Measurements from ENCODE around the gene SPTAN1. TPM values are rescaled to one million over a fixed set of nuclear protein-coding genes. Genes with fewer than 3 reads are reported as not detected.
A peak's percentile ranks its signal among the peaks of the same experiment; 100 is the strongest.

The SPTAN1 gene
- total RNA-seq, 1 donor from 2014 or later = 237 TPM

DNA sequence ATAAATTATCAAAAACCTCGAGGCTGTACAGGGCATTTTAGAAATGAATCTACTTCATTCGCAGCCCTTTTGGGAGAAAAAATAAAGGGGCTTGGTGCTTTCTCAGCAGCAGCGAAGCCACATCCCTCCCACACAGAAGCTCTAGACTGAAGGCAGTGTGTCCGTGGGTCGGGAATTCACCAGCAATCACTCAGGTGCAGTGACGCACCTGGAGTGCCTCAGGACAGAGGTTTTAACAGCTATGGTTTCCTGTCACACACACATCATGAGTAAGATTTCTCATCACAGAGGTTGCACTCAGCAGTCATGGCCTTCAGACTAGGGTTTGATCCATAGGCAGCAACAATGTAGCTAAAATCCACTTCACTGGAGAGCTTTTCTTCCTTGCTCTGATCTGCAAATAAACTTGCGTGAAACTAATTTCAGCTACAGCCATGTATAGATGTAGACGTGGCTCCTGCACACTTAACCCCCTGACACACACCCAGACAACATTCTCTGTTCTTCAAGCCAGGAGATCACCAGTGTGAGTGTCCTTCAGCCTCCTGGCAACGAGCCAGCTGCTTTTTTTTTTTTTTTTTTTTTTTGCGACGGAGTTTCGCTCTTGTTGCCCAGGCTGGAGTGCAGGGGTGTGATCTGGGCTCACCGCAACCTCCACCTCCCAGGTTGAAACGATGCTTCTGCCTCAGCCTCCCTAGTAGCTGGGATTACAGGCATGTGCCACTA is 69.5 kb downstream of the SPTAN1 start:
- Mint-ChIP-seq H3K27ac (no peak overlapping the region), H3K4me1 (no peaks in the 10 kb centered on the region), H3K27me3 (no peaks in the 10 kb centered on the region), H3K36me3 (ENCODE audit: low read depth) (peaks cover 83% of the 10 kb centered on the region), H3K4me3 (no peak overlapping the region), H3K9me3 (no peaks in the 10 kb centered on the region)
- ChIA-PET POLR2A (interaction anchor here (0.6 kb wide), 1 partner anchor 62 kb away, joined by 6 read pairs; no protein-coding TSS in a partner anchor), CTCF (no interaction called here)
- TF ChIP-seq, protein P1, sequence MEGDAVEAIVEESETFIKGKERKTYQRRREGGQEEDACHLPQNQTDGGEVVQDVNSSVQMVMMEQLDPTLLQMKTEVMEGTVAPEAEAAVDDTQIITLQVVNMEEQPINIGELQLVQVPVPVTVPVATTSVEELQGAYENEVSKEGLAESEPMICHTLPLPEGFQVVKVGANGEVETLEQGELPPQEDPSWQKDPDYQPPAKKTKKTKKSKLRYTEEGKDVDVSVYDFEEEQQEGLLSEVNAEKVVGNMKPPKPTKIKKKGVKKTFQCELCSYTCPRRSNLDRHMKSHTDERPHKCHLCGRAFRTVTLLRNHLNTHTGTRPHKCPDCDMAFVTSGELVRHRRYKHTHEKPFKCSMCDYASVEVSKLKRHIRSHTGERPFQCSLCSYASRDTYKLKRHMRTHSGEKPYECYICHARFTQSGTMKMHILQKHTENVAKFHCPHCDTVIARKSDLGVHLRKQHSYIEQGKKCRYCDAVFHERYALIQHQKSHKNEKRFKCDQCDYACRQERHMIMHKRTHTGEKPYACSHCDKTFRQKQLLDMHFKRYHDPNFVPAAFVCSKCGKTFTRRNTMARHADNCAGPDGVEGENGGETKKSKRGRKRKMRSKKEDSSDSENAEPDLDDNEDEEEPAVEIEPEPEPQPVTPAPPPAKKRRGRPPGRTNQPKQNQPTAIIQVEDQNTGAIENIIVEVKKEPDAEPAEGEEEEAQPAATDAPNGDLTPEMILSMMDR (IDR thresholded peaks at IDR 0.05) = no peak
- ATAC-seq (ENCODE audit: low read depth) = no peak
- intact Hi-C loops (cut with micrococcal nuclease) = no loop called here
- no peak for DNase-seq

GRCh38 chr9:128624566-128624965 is 72.2 kb downstream of the SPTAN1 start:
- CTCF ChIA-PET = interaction anchor here (0.9 kb wide), 1 partner anchor 9 kb away, joined by 3 read pairs; no protein-coding TSS in a partner anchor
- intact Hi-C loops (cut with micrococcal nuclease) = no loop called here
- no peaks in the 10 kb centered on the region for H3K27me3 Mint-ChIP-seq
- ATAC-seq (ENCODE audit: low read depth) = no peak
- DNase-seq = no peak
- POLR2A ChIA-PET = interaction anchor here (0.5 kb wide), 1 partner anchor 303 kb away, joined by 3 read pairs; no protein-coding TSS in a partner anchor
- no peak overlapping the region for H3K27ac Mint-ChIP-seq
- H3K4me3 Mint-ChIP-seq = no peak overlapping the region
- peaks cover 83% of the 10 kb centered on the region for H3K36me3 Mint-ChIP-seq (ENCODE audit: low read depth)
- H3K4me1 Mint-ChIP-seq = no peaks in the 10 kb centered on the region
- TF ChIP-seq, protein P1 (IDR thresholded peaks at IDR 0.05) = no peak
- H3K9me3 Mint-ChIP-seq = no peaks in the 10 kb centered on the region

DNA sequence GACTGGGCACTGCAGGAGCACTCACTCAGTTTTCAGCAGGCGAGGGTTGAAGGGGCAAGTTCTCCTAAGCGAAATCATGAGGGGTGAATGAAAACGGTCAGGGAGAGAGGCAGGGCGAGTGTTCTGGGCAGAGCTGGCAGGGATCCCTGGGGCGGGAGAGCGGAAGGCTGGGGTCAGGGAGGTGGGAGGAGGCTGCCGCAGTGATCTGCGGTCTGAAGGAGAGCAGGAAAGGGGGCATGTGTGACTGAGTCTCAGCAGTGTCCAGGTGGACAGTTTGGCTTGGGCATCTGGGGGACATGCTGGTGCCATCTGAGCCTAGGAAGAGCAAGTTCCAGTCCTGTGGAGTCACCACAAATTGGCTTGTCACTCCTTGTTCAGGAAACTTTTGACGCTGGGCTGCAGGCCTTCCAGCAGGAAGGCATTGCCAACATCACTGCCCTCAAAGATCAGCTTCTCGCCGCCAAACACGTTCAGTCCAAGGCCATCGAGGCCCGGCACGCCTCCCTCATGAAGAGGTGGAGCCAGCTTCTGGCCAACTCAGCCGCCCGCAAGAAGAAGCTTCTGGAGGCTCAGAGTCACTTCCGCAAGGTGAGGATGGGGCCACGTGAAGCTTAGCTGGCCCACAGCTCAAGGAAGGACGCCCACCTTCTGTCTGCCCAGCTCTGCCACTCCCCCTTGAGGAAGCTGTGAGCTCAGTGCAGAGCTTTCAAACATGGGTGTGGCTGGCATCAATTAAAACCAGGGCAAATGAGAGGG is 73.2 kb downstream of the SPTAN1 start:
- no peak for ATAC-seq (ENCODE audit: low read depth)
- Mint-ChIP-seq H3K27ac (no peak overlapping the region), H3K9me3 (no peaks in the 10 kb centered on the region), H3K36me3 (ENCODE audit: low read depth) (peaks cover 83% of the 10 kb centered on the region), H3K27me3 (no peaks in the 10 kb centered on the region), H3K4me1 (no peaks in the 10 kb centered on the region), H3K4me3 (no peak overlapping the region)
- intact Hi-C loops (cut with micrococcal nuclease) = no loop called here
- ChIA-PET CTCF (no interaction called here), POLR2A (interaction anchor here (0.6 to 1.0 kb wide), 2 partner anchors 14 to 27 kb away, joined by 3 read pairs; no protein-coding TSS in a partner anchor)
- TF ChIP-seq, protein P1 (IDR thresholded peaks at IDR 0.05) = no peak
- DNase-seq = no peak

- H3K27ac Mint-ChIP-seq = peak overlapping the region; percentile 8
- TF ChIP-seq, protein P1 (IDR thresholded peaks at IDR 0.05) = no peak
- H3K27me3 Mint-ChIP-seq = no peaks in the 10 kb centered on the region
- no peaks in the 10 kb centered on the region for H3K4me1 Mint-ChIP-seq
- ChIA-PET CTCF (no interaction called here), POLR2A (interaction anchor here (0.6 to 1.0 kb wide), 3 partner anchors 12 to 35 kb away, joined by 3 read pairs; no protein-coding TSS in a partner anchor)
- no peaks in the 10 kb centered on the region for H3K9me3 Mint-ChIP-seq
- H3K4me3 Mint-ChIP-seq = no peak overlapping the region
- H3K36me3 Mint-ChIP-seq (ENCODE audit: low read depth) = peaks cover 79% of the 10 kb centered on the region
- no peak for ATAC-seq (ENCODE audit: low read depth)
- intact Hi-C loops (cut with micrococcal nuclease) = no loop called here
- DNase-seq = no peak
These were observed 73.8 kb downstream of the SPTAN1 start for GRCh38 chr9:128626181-128626580.

- Mint-ChIP-seq H3K4me3 (no peak overlapping the region), H3K27me3 (no peaks in the 10 kb centered on the region), H3K9me3 (no peaks in the 10 kb centered on the region), H3K27ac (no peak overlapping the region), H3K36me3 (ENCODE audit: low read depth) (peaks cover 75% of the 10 kb centered on the region), H3K4me1 (no peaks in the 10 kb centered on the region)
- TF ChIP-seq, protein P1 (IDR thresholded peaks at IDR 0.05) = no peak
- ChIA-PET CTCF (no interaction called here), POLR2A (no interaction called here)
- DNase-seq = no peak
- no peak for ATAC-seq (ENCODE audit: low read depth)
- intact Hi-C loops (cut with micrococcal nuclease) = no loop called here
These were observed 74.8 kb downstream of the SPTAN1 start for GRCh38 chr9:128627127-128627715.

Measured in activated B cell treated with CpG ODN at 0.5 μM for 24 hours (primary cell).